HepG2 (cell line): ENCODE results near the gene TRNP1. TPM values are rescaled to one million over a fixed set of nuclear protein-coding genes. Genes with fewer than 3 reads are reported as not detected.

Experiments used
- ATAC-seq: fragments of 200-7000 bp; cut with Tn5 transposase; 3 replicates; pipeline ENCODE4 v1.9.1; 2020; ENCODE audit warnings: mild to moderate bottlenecking, moderate library complexity
- BruUV-seq: library from RNA; stranded (reverse); fragments of 400-500 nt; replicated peaks from 2 replicates; lab custom pipeline; 2021; lab: Mats Ljungman, UMichigan
- CTCF ChIA-PET: fragments of 300-600 bp; formaldehyde crosslinking; extraction: SDS; loops from one replicate; lab custom pipeline; 2021; ENCODE audit warnings: low total read pairs, inconsistent platforms, low intra/inter-chr PET ratio; lab: Yijun Ruan, JAX
- POLR2A ChIA-PET: fragments of 350-600 bp; sonication (Branson Sonifier 250); formaldehyde crosslinking; loops from one replicate; lab custom pipeline; 2020; ENCODE audit warnings: antibody characterized with exemption, inconsistent platforms; lab: Yijun Ruan, JAX
- DNase-seq: peaks from one replicate; pipeline ENCODE4 v3.0.0-alpha.2; 2015; ENCODE audit warnings: low spot score
- FAIRE-seq: peaks from 3 replicates; lab custom pipeline; 2011; peaks lifted over from hg19 to GRCh38; lab: Jason Lieb, UNC
- H2AFZ ChIP-seq: one replicate; pipeline ENCODE4 v1.6.1; 2011; ENCODE audit warnings: low read length, inconsistent platforms
- H3K27ac ChIP-seq: fragments of 300-600 bp; 3 replicates; pipeline ENCODE4 v1.8.0; 2011; ENCODE audit warnings: mixed run types, mild to moderate bottlenecking, mixed read lengths, low read length, inconsistent platforms; ENCODE audit not compliant: insufficient read depth; ENCODE audit errors: extremely low read length
- H3K27me3 ChIP-seq, 2 experiments: fragments of 200-600 bp in 1 of 2; 2 replicates in 1 of 2; 3 replicates in 1 of 2; pipeline versions ENCODE4 v1.6.0 to v1.8.0; 2011; ENCODE audit warnings: low read length in 2 of 2, mild to moderate bottlenecking in 2 of 2, moderate library complexity in 2 of 2, inconsistent platforms in 1 of 2; ENCODE audit not compliant: insufficient read depth in 2 of 2, control insufficient read depth in 1 of 2
- H3K36me3 ChIP-seq, 2 experiments: fragments of 200-600 bp in 1 of 2; replicated peaks in 1 of 2; 2 replicates in 1 of 2; 3 replicates in 1 of 2; pipeline versions ENCODE4 v1.5.1 to v1.8.0; 2011; ENCODE audit warnings: low read length in 2 of 2, inconsistent platforms in 1 of 2; ENCODE audit not compliant: insufficient read depth in 2 of 2, control insufficient read depth in 1 of 2
- H3K4me1 ChIP-seq: 2 replicates; pipeline ENCODE4 v1.5.1; 2012; ENCODE audit warnings: low read length, inconsistent platforms; ENCODE audit not compliant: insufficient read depth
- H3K4me2 ChIP-seq: 2 replicates; pipeline ENCODE4 v1.6.0; 2011; ENCODE audit warnings: low read depth, low read length, inconsistent platforms
- H3K4me3 ChIP-seq, 3 experiments: fragments of 200-600 bp in 1 of 3; sonication (generic), shearing (Covaris generic) in 1 of 3; replicated peaks in 1 of 3; 2 replicates each; pipeline ENCODE4 v1.5.1; 2011 to 2016; ENCODE audit warnings: low read length in 3 of 3, inconsistent platforms in 2 of 3, low read depth in 2 of 3, mild to moderate bottlenecking in 2 of 3, control low read depth in 1 of 3, mixed read lengths in 1 of 3; ENCODE audit not compliant: insufficient read depth in 1 of 3
- H3K79me2 ChIP-seq: one replicate; pipeline ENCODE4 v1.6.1; 2011; ENCODE audit warnings: low read length, inconsistent platforms; ENCODE audit not compliant: insufficient read depth
- H3K9ac ChIP-seq: 2 replicates; pipeline ENCODE4 v1.6.0; 2011; ENCODE audit warnings: mild to moderate bottlenecking, low read depth, low read length, inconsistent platforms; ENCODE audit not compliant: insufficient read depth
- H3K9me3 ChIP-seq: 2 replicates; pipeline ENCODE4 v1.5.1; 2012; ENCODE audit warnings: mild to moderate bottlenecking, low read length
- H4K20me1 ChIP-seq: 2 replicates; pipeline ENCODE4 v1.6.0; 2011; ENCODE audit warnings: inconsistent platforms, mild to moderate bottlenecking, low read length, moderate library complexity; ENCODE audit not compliant: insufficient read depth
- ARID3A ChIP-seq: IDR thresholded peaks from 2 replicates; pipeline ENCODE4 v1.6.1; 2012; ENCODE audit warnings: low read depth, low read length, improper control_type of control experiment
- BCL3 ChIP-seq: sonication (generic); formaldehyde crosslinking; IDR thresholded peaks from 2 replicates; pipeline ENCODE4 v1.5.1; 2020; ENCODE audit warnings: mild to moderate bottlenecking, missing genetic modification reagents, moderate library complexity
- KDM5B ChIP-seq: sonication (generic); formaldehyde crosslinking; IDR thresholded peaks from 2 replicates; pipeline ENCODE4 v1.4.0; 2020; ENCODE audit warnings: missing genetic modification reagents, mild to moderate bottlenecking, borderline replicate concordance
- MNT ChIP-seq: fragments of 450-650 bp; IDR thresholded peaks from 2 replicates; pipeline ENCODE4 v1.6.1; 2016
- PBX3 ChIP-seq: sonication (generic); formaldehyde crosslinking; IDR thresholded peaks from 2 replicates; pipeline ENCODE4 v1.8.1; 2023; ENCODE audit warnings: missing genetic modification reagents, inconsistent platforms, borderline replicate concordance
- THAP7 ChIP-seq: sonication (generic); formaldehyde crosslinking; IDR thresholded peaks from 2 replicates; pipeline ENCODE4 v1.8.1; 2023; ENCODE audit warnings: mild to moderate bottlenecking, missing genetic modification reagents
- YY1 ChIP-seq: IDR thresholded peaks from 2 replicates; pipeline ENCODE4 v1.6.1; 2011; ENCODE audit warnings: low read length, low read depth, moderate library complexity, mild to moderate bottlenecking; ENCODE audit not compliant: insufficient read depth, insufficient replicate concordance
- ZNF253 ChIP-seq: sonication (generic); formaldehyde crosslinking; IDR thresholded peaks from 2 replicates; pipeline ENCODE4 v1.8.0; 2022; ENCODE audit warnings: mild to moderate bottlenecking, missing genetic modification reagents, borderline replicate concordance
- ZNF280B ChIP-seq: sonication (generic); formaldehyde crosslinking; IDR thresholded peaks from 2 replicates; pipeline ENCODE4 v1.5.0; 2020; ENCODE audit warnings: missing genetic modification reagents, mild to moderate bottlenecking, borderline replicate concordance
- ZNF362 ChIP-seq: sonication (generic); formaldehyde crosslinking; IDR thresholded peaks from 2 replicates; pipeline ENCODE4 v1.4.0; 2020; ENCODE audit warnings: missing genetic modification reagents, mild to moderate bottlenecking, borderline replicate concordance
- ZNF547 ChIP-seq: sonication (generic); formaldehyde crosslinking; IDR thresholded peaks from 2 replicates; pipeline ENCODE4 v1.5.1; 2020; ENCODE audit warnings: mild to moderate bottlenecking, missing genetic modification reagents
- ZNF570 ChIP-seq: sonication (generic); formaldehyde crosslinking; IDR thresholded peaks from 2 replicates; pipeline ENCODE4 v1.4.0; 2020; ENCODE audit warnings: mild to moderate bottlenecking, missing genetic modification reagents, borderline replicate concordance
- ZNF572 ChIP-seq: sonication (generic); formaldehyde crosslinking; IDR thresholded peaks from 2 replicates; pipeline ENCODE4 v1.5.1; 2020; ENCODE audit warnings: mild to moderate bottlenecking, missing genetic modification reagents
- ZNF891 ChIP-seq: sonication (generic); formaldehyde crosslinking; IDR thresholded peaks from 2 replicates; pipeline ENCODE4 v1.5.0; 2020; ENCODE audit warnings: mild to moderate bottlenecking, missing genetic modification reagents
- WGBS: methylation state at CpG from one replicate; pipeline ENCODE4 v1.1.6; 2017; ENCODE audit warnings: low lambda C conversion rate; 5-methylcytosine and 5-hydroxymethylcytosine counted together
- in situ Hi-C: cut with HindIII; loops from 2 replicates; pipeline ENCODE4 v1.10.0; 2017; ENCODE audit warnings: low pct_unique_long_range_greater_than_20kb; ENCODE audit not compliant: extremely low pct_ligation_motif_present
- intact Hi-C: fragments of 100-400 bp; cut with micrococcal nuclease; formaldehyde crosslinking; loops from one replicate; pipeline ENCODE4 v1.10.0; 2022; ENCODE audit not compliant: unreplicated experiment
- polyA plus RNA-seq, 8 experiments: library from polyadenylated mRNA; depleted of rRNA in 3 of 8; stranded (reverse) in 7 of 8; unstranded in 1 of 8; fragments of >200 nt; fragmentation: Illumina TruSeq in 4 of 8; extraction: Trizol in 4 of 8; gene quantifications; 2 replicates each; pipeline versions ENCODE4 v1.2.1 to v1.2.3, GENCODE V29; 2011 to 2016; ENCODE audit warnings: low read depth in 4 of 8, missing spikeins in 1 of 8, mixed read lengths in 1 of 8; ENCODE audit not compliant: insufficient read depth in 1 of 8
- total RNA-seq, 5 experiments: library from RNA; depleted of rRNA; stranded (reverse); fragments of >200 nt; fragmentation: Illumina TruSeq; extraction: Trizol; gene quantifications; 2 replicates each; pipeline ENCODE4 v1.2.3, GENCODE V29; 2016; ENCODE audit warnings: low read depth in 1 of 5

Gene TRNP1
- total and polyA plus RNA-seq, 2 of the 13 experiments (the other 11 are each of a cell fraction or from before 2014, with no cell fraction given), result 42.0 to 158 TPM

GRCh38 chr1:27049607-27050006, 56.1 kb downstream of the TRNP1 start:
- ChIA-PET POLR2A (no interaction called here), CTCF (no interaction called here)
- in situ Hi-C loops, result loop anchor here (5.0 to 10.0 kb wide), 2 partner anchors 48 to 235 kb away; no protein-coding TSS in a partner anchor
- Histone ChIP-seq H3K4me2 (no peak overlapping the region), H3K4me1 (peaks cover 8% of the 10 kb centered on the region; the same call in 1 of the 2 replicates), H3K27ac (no peak overlapping the region), H3K9me3 (no peaks in the 10 kb centered on the region), H3K79me2 (no peaks in the 10 kb centered on the region), H3K4me3 (no peak overlapping the region), H2AFZ (no peak overlapping the region), H3K27me3 (peaks cover 6 to 26% of the 10 kb centered on the region in 2 experiments; a peak in 4 of 5 replicates), H4K20me1 (no peaks in the 10 kb centered on the region), H3K36me3 (no peaks in the 10 kb centered on the region), H3K9ac (no peak overlapping the region)
- FAIRE-seq, result no peak
- no TSS peak for BruUV-seq
- 14% methylated on average over 3 of the region's 3 CpGs for WGBS
- intact Hi-C loops, result loop anchor here (10.0 kb wide), 1 partner anchor 85 kb away; the partner anchor contains the start of gene KDF1
- no peak for ATAC-seq
- DNase-seq, result no peak
- TF ChIP-seq ZNF572 (CRISPR knock-in tag) (no peak), ZNF362 (CRISPR knock-in tag) (no peak), ARID3A (no peak), ZNF891 (CRISPR knock-in tag) (no peak), ZNF547 (CRISPR knock-in tag) (no peak), PBX3 (CRISPR knock-in tag) (no peak), THAP7 (no peak), YY1 (no peak), BCL3 (CRISPR knock-in tag) (no peak), ZNF570 (CRISPR knock-in tag) (no peak), KDM5B (no peak), ZNF280B (CRISPR knock-in tag) (no peak), MNT (no peak), ZNF253 (CRISPR knock-in tag) (no peak)
